H9 (cell line): ENCODE results near the gene ANKMY1. TPM values are rescaled to one million over a fixed set of nuclear protein-coding genes. Genes with fewer than 3 reads are reported as not detected.

Source experiments
- DNase-seq: peaks from one replicate; pipeline ENCODE4 v3.0.0-alpha.2; 2017
- H2AFZ ChIP-seq: one replicate; pipeline ENCODE4 v1.6.1; 2013; ENCODE audit warnings: mild to moderate bottlenecking, low read length, control low read depth, moderate library complexity
- H2AK5ac ChIP-seq: 2 replicates; pipeline ENCODE4 v1.6.1; 2013; ENCODE audit warnings: low read length, control low read depth, mixed read lengths; ENCODE audit not compliant: insufficient read length
- H2BK120ac ChIP-seq: one replicate; pipeline ENCODE4 v1.6.1; 2013; ENCODE audit warnings: low read depth, mild to moderate bottlenecking, low read length, control low read depth, inconsistent platforms; ENCODE audit not compliant: poor library complexity, severe bottlenecking
- H2BK12ac ChIP-seq: 2 replicates; pipeline ENCODE4 v1.6.1; 2013; ENCODE audit warnings: low read length, control low read depth, mixed read lengths, low read depth; ENCODE audit not compliant: insufficient read length
- H2BK15ac ChIP-seq: 2 replicates; pipeline ENCODE4 v1.6.1; 2013; ENCODE audit warnings: low read depth, low read length, control low read depth
- H2BK20ac ChIP-seq: one replicate; pipeline ENCODE4 v1.6.1; 2013; ENCODE audit warnings: low read depth, mild to moderate bottlenecking, low read length, control low read depth, inconsistent platforms; ENCODE audit not compliant: poor library complexity, severe bottlenecking
- H2BK5ac ChIP-seq: 2 replicates; pipeline ENCODE4 v1.6.1; 2013; ENCODE audit warnings: low read length, control low read depth, mixed read lengths; ENCODE audit not compliant: insufficient read length
- H3K14ac ChIP-seq: 2 replicates; pipeline ENCODE4 v1.6.1; 2013; ENCODE audit warnings: low read length, control low read depth; ENCODE audit not compliant: insufficient read depth
- H3K18ac ChIP-seq: 2 replicates; pipeline ENCODE4 v1.6.1; 2013; ENCODE audit warnings: low read depth, mild to moderate bottlenecking, mixed read lengths, low read length, control low read depth; ENCODE audit not compliant: insufficient read length
- H3K23ac ChIP-seq: 2 replicates; pipeline ENCODE4 v1.6.1; 2013; ENCODE audit warnings: low read length, control low read depth, mixed read lengths, low read depth; ENCODE audit not compliant: insufficient read length
- H3K23me2 ChIP-seq: 2 replicates; pipeline ENCODE4 v1.6.1; 2013; ENCODE audit warnings: low read depth, mild to moderate bottlenecking, mixed read lengths, low read length, control low read depth; ENCODE audit not compliant: insufficient read length, poor library complexity, severe bottlenecking
- H3K27ac ChIP-seq: 2 replicates; pipeline ENCODE4 v1.5.1; 2013; ENCODE audit warnings: low read length, control low read depth, mixed read lengths, low read depth; ENCODE audit not compliant: insufficient read length
- H3K27me3 ChIP-seq: 2 replicates; pipeline ENCODE4 v1.6.1; 2013; ENCODE audit warnings: low read length, control low read depth, inconsistent platforms; ENCODE audit not compliant: insufficient read depth
- H3K4ac ChIP-seq: 2 replicates; pipeline ENCODE4 v1.6.1; 2013; ENCODE audit warnings: low read depth, mild to moderate bottlenecking, control low read depth, inconsistent platforms, low read length, moderate library complexity
- H3K4me1 ChIP-seq: 2 replicates; pipeline ENCODE4 v1.6.1; 2013; ENCODE audit warnings: low read length, control low read depth, inconsistent platforms; ENCODE audit not compliant: insufficient read depth
- H3K4me2 ChIP-seq: 2 replicates; pipeline ENCODE4 v1.6.1; 2013; ENCODE audit warnings: low read length, control low read depth, mixed read lengths; ENCODE audit not compliant: insufficient read length, insufficient read depth
- H3K56ac ChIP-seq: 2 replicates; pipeline ENCODE4 v1.6.1; 2013; ENCODE audit warnings: low read depth, mild to moderate bottlenecking, mixed read lengths, low read length, control low read depth; ENCODE audit not compliant: insufficient read length
- H3K79me1 ChIP-seq: 2 replicates; pipeline ENCODE4 v1.6.1; 2013; ENCODE audit warnings: low read depth, mild to moderate bottlenecking, moderate library complexity, low read length, control low read depth, inconsistent platforms; ENCODE audit not compliant: insufficient read depth, poor library complexity, severe bottlenecking
- H3K79me2 ChIP-seq: 2 replicates; pipeline ENCODE4 v1.6.1; 2013; ENCODE audit warnings: low read length, control low read depth, inconsistent platforms; ENCODE audit not compliant: insufficient read depth
- H3K9ac ChIP-seq: 2 replicates; pipeline ENCODE4 v1.6.1; 2013; ENCODE audit warnings: low read length, control low read depth, mixed read lengths; ENCODE audit not compliant: insufficient read length; ENCODE audit errors: extremely low read depth
- H3K9me3 ChIP-seq: one replicate; pipeline ENCODE4 v1.6.1; 2013; ENCODE audit warnings: low read depth, low read length, inconsistent platforms; ENCODE audit not compliant: control insufficient read depth
- H3T11ph ChIP-seq: one replicate; pipeline ENCODE4 v1.6.1; 2013; ENCODE audit warnings: mild to moderate bottlenecking, low read length, control low read depth, inconsistent platforms
- H4K20me1 ChIP-seq: one replicate; pipeline ENCODE4 v1.6.1; 2013; ENCODE audit not compliant: control insufficient read depth, insufficient read length, insufficient read depth
- H4K5ac ChIP-seq: 2 replicates; pipeline ENCODE4 v1.6.1; 2013; ENCODE audit warnings: low read depth, mild to moderate bottlenecking, mixed read lengths, low read length, control low read depth; ENCODE audit not compliant: insufficient read length
- H4K8ac ChIP-seq: replicated peaks from 2 replicates; pipeline ENCODE4 v1.6.1; 2013; ENCODE audit warnings: low read length, control low read depth, mixed read lengths, low read depth; ENCODE audit not compliant: insufficient read length
- H4K91ac ChIP-seq: 2 replicates; pipeline ENCODE4 v1.6.1; 2013; ENCODE audit warnings: low read depth, mild to moderate bottlenecking, moderate library complexity, mixed read lengths, low read length, control low read depth; ENCODE audit not compliant: insufficient read length
- H3K27ac Mint-ChIP-seq, 3 experiments: 2 replicates in 2 of 3; 3 replicates in 1 of 3; pipeline ENCODE4 v1.8.0; 2020 to 2021; ENCODE audit warnings: mixed read lengths in 3 of 3, mild to moderate bottlenecking in 1 of 3, moderate library complexity in 1 of 3
- H3K27me3 Mint-ChIP-seq: 2 replicates; pipeline ENCODE4 v1.8.0; 2021; ENCODE audit warnings: low read depth, mild to moderate bottlenecking, moderate library complexity, mixed read lengths
- H3K36me3 Mint-ChIP-seq, 3 experiments: 2 replicates in 2 of 3; 3 replicates in 1 of 3; pipeline ENCODE4 v1.8.0; 2020 to 2021; ENCODE audit warnings: low read depth in 3 of 3, mixed read lengths in 3 of 3; ENCODE audit not compliant: insufficient read depth in 1 of 3
- H3K4me1 Mint-ChIP-seq, 2 experiments: 2 replicates each; pipeline ENCODE4 v1.8.0; 2020; ENCODE audit warnings: mixed read lengths in 2 of 2
- H3K4me3 Mint-ChIP-seq, 2 experiments: 2 replicates in 1 of 2; 3 replicates in 1 of 2; pipeline ENCODE4 v1.8.0; 2020 to 2021; ENCODE audit warnings: mild to moderate bottlenecking in 2 of 2, mixed read lengths in 2 of 2, moderate library complexity in 1 of 2
- H3K9me3 Mint-ChIP-seq, 2 experiments: 2 replicates in 1 of 2; 3 replicates in 1 of 2; pipeline ENCODE4 v1.8.0; 2020; ENCODE audit warnings: mild to moderate bottlenecking in 2 of 2, mixed read lengths in 2 of 2, moderate library complexity in 1 of 2
- CTCF ChIP-seq: fragments of 200-600 bp; sonication (generic); conservative IDR thresholded peaks from 3 replicates; pipeline ENCODE4 v1.8.0; 2021; ENCODE audit warnings: antibody characterized with exemption, mild to moderate bottlenecking
- WGBS: extraction: QIAGEN DNeasy Blood & Tissue Kit; methylation state at CpG from one replicate; pipeline ENCODE4 v1.1.7; 2013; ENCODE audit warnings: missing lambda C conversion rate, low lambda C conversion rate, mixed read lengths; ENCODE audit not compliant: insufficient read length; ENCODE audit errors: extremely low coverage; 5-methylcytosine and 5-hydroxymethylcytosine counted together
- total RNA-seq: library from RNA; stranded (reverse); gene quantifications from 2 replicates; pipeline ENCODE4 v1.2.1, GENCODE V29; 2021

ANKMY1 gene
- total RNA-seq, 1 experiment from 2014 or later, result 13.7 TPM

- H3K23ac ChIP-seq, result no peak overlapping the region
- no peak for TF ChIP-seq CTCF
- H3K14ac ChIP-seq, result no peak overlapping the region; the same call in 1 of the 2 replicates
- H3K4me2 ChIP-seq, result no peak overlapping the region
- H2BK5ac ChIP-seq, result no peak overlapping the region
- no peak overlapping the region for H4K91ac ChIP-seq
- no peak overlapping the region for H2BK120ac ChIP-seq
- H4K8ac ChIP-seq, result no peak overlapping the region
- H3K56ac ChIP-seq, result no peak overlapping the region
- no peaks in the 10 kb centered on the region for H3K23me2 ChIP-seq
- no peak overlapping the region for H3K27ac ChIP-seq
- no peaks in the 10 kb centered on the region for H4K20me1 ChIP-seq
- H4K5ac ChIP-seq, result no peak overlapping the region
- no peak overlapping the region for H2BK15ac ChIP-seq
- H2AFZ ChIP-seq, result no peak overlapping the region
- H2AK5ac ChIP-seq, result no peak overlapping the region
- no peaks in the 10 kb centered on the region for H3K79me1 ChIP-seq
- Mint-ChIP-seq H3K27me3 (peaks cover 3% of the 10 kb centered on the region), H3K9me3 (0 out of 5 replicates have a peak, but pooled peaks cover 0 to 2% of the 10 kb centered on the region in 2 experiments), H3K27ac (no peak overlapping the region), H3K4me1 (peaks cover 0 to 2% of the 10 kb centered on the region in 2 experiments; a peak in 1 of 4 replicates), H3K36me3 (no peaks in the 10 kb centered on the region), H3K4me3 (no peak overlapping the region)
- no peak overlapping the region for H3T11ph ChIP-seq
- no peaks in the 10 kb centered on the region for H3K9me3 ChIP-seq
- H3K18ac ChIP-seq, result no peak overlapping the region
- DNase-seq, result no peak
- H3K9ac ChIP-seq, result no peak overlapping the region
- H3K27me3 ChIP-seq, result no peaks in the 10 kb centered on the region
- no CpG with 5 or more reads among the region's 12 CpGs for WGBS
- no peaks in the 10 kb centered on the region for H3K4me1 ChIP-seq
- H2BK20ac ChIP-seq, result no peak overlapping the region
- no peak overlapping the region for H3K4ac ChIP-seq
- no peaks in the 10 kb centered on the region for H3K79me2 ChIP-seq
- no peak overlapping the region for H2BK12ac ChIP-seq
These were observed 47.1 kb downstream of the ANKMY1 start for GRCh38 chr2:240510513-240511210.
